NK-92 (cell line): Measurements from ENCODE around the gene AK1.
"Not testable (repeated sequence)": the region's sequence is repeated elsewhere in the genome, so short reads cannot be mapped to it uniquely, and the experiment has no call there.

Source experiments
- DNase-seq: peaks from one replicate; lab custom pipeline; 2025; ENCODE audit not compliant: unreplicated experiment; lab: John Stamatoyannopoulos, UW

AK1 gene

GRCh38 chr9:127848756-127849504, 28.5 kb downstream of the AK1 start:
- no peak for DNase-seq

- DNase-seq = no peak
Measured at GRCh38 chr9:127847833-127848755, 29.4 kb downstream of the AK1 start.

GRCh38 chr9:127847178-127847510, 30.3 kb downstream of the AK1 start:
- DNase-seq = no peak

- DNase-seq = no peak
Measured at GRCh38 chr9:127846443-127847177, 30.9 kb downstream of the AK1 start.

GRCh38 chr9:127845619-127846018, 31.9 kb downstream of the AK1 start:
- not testable (repeated sequence) for DNase-seq

- no peak for DNase-seq
Measured at GRCh38 chr9:127844821-127845359, 32.6 kb downstream of the AK1 start.

- no peak for DNase-seq
Measured at GRCh38 chr9:127841087-127841835, 36.2 kb downstream of the AK1 start.

GRCh38 chr9:127838375-127839078, 38.9 kb downstream of the AK1 start:
- DNase-seq = no peak

- no peak for DNase-seq
Measured at GRCh38 chr9:127837346-127837745, 40.1 kb downstream of the AK1 start.

- DNase-seq = not testable (repeated sequence)
Measured at GRCh38 chr9:127836561-127836960, 40.9 kb downstream of the AK1 start.

- no peak for DNase-seq
Measured at GRCh38 chr9:127835991-127836516, 41.4 kb downstream of the AK1 start.

GRCh38 chr9:127833555-127833954, 43.9 kb downstream of the AK1 start:
- no peak for DNase-seq

GRCh38 chr9:127832248-127832647, 45.2 kb downstream of the AK1 start:
- DNase-seq = no peak

- DNase-seq = no peak
Measured at GRCh38 chr9:127829205-127829906, 48.1 kb downstream of the AK1 start.

GRCh38 chr9:127828262-127829031, 49.0 kb downstream of the AK1 start:
- DNase-seq = no peak

GRCh38 chr9:127826253-127826913, 51.1 kb downstream of the AK1 start:
- no peak for DNase-seq

GRCh38 chr9:127825319-127826051, 52.0 kb downstream of the AK1 start:
- no peak for DNase-seq
